Measurements from ENCODE around the gene COQ7.

- TF ChIP-seq CTCF (conservative IDR thresholded peaks at IDR 0.05; ENCODE audit: low read depth, low read length): no peak
- no peak for TF ChIP-seq EZH2phosphoT487 (IDR thresholded peaks at IDR 0.05; ENCODE audit: borderline replicate concordance, low read length)
- TF ChIP-seq EZH2 (IDR thresholded peaks at IDR 0.05; ENCODE audit: low read length, unreplicated experiment): no peak
Measured at GRCh38 chr16:19033761-19034160, 33.7 kb upstream of the COQ7 start.
